ENCODE results near the gene YTHDF2.
"Not testable (repeated sequence)": the region's sequence is repeated elsewhere in the genome, so short reads cannot be mapped to it uniquely, and the experiment has no call there.

The YTHDF2 gene

DNA sequence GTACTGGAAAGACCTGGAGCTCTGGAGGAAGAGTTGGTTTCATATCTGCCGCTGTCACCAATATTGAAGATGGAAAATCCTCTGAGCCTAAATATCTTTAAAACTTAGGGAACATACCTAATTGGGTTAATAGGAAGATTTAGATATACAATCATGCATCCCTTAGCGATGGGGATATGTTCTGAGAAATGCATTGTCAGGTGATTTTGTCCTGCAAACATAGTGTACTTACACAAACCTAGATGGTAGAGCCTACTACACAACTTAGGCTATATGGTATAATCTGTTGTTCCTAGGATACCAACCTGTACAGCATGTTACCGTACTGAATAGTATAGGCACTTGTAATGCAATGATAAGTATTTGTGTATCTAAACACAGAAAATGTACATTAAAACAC, 22.5 kb downstream of the YTHDF2 start:
- no peak for DNase-seq (ENCODE audit: low read depth, low spot score)

DNA sequence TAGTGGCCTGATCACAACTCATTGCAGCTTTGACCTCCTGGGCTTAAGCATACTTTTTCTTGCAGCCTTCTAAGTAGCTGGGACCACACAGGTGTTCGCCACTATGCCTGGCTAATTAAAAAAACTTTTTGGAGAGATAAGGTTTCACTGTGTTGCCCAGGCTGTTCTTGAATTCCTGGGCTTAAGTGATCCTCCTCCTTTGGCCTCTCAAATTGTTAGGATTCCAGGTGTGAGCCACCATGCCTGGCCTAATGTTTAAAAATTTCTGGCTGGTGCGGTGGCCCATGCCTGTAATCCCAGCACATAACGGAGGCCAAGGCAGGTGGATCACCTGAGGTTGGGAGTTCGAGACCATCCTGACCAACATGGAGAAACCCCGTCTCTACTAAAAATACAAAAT, 24.4 kb downstream of the YTHDF2 start:
- DNase-seq (ENCODE audit: low read depth, low spot score) = no peak

DNA sequence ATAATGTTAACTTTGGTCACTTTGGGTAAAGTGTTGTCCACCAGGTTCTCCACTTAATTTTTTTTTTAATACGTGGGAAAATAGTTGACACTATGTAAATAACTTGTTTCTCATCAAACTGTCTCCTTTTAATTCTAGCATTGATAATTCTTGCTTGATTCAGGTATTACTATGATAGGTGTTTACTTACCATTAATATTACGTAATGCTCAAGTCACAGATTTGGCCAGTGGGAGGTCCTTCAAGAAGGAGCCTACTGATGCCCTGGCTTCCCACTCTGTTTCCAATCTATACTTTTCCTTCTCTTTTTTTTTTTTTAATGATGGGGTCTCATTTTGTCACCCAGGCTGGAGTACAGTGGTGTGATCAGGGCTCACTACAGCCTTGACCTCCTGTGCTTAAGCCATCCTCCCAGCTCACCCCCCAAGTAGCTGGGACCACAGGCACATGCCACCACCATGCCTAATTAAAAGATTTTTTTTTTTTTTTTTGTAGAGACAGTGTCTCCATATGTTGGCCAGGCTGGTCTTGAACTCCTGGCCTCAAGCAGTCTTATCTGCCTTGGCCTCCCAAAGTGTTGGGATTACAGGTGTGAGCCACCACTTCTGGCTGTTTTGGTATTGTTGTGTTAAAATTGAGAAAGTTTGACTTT, 29.9 kb downstream of the YTHDF2 start:
- no peak for DNase-seq (ENCODE audit: low read depth, low spot score)

DNA sequence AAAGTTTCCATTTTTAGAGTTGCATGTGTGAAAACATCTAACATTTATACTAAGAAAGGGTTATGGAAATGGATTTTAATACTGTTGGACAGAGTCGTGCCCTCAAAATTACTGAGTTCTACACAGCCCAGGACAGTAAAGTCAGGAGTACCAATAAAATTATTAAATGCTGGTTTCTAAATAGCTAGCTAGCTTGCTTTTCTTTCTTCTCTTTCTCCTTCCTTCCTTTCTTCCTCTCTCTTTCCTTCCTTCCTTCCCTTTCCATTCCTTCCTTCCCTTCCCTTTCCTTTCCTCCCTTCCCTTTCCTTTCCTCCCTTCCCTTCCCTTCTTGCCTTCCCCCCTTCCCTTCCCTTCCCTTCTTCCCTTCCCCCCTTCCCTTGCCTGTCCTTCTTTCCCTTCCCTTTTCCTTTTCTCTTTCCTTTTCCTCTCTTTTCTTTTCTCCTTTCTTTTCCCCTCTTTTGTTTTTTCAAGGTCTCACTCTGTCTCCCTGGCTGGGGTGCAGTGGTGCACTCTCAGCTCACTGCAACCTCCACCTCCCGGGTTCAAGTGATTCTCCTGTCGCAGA, 33.9 kb downstream of the YTHDF2 start:
- no peak for DNase-seq (ENCODE audit: low read depth, low spot score)

DNA sequence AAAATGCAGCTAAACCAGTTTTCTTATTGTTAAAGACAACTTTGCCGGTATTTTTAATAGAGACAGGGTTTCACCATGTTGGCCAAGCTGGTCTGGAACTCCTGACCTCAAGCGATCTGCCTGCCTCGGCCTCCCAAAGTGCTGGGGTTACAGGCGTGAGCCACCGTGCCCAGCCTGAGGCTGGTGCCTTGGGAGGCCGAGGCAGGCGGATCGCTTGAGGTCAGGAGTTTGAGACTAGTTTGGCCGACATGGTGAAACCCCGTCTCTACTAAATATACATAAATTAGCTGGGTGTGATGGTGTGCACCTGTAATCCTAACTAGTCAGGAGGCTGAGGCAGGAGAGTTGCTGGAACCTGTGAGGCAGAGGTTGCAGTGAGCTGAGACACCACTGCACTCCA, 35.2 kb downstream of the YTHDF2 start:
- DNase-seq (ENCODE audit: low read depth, low spot score) = not testable (repeated sequence)

DNA sequence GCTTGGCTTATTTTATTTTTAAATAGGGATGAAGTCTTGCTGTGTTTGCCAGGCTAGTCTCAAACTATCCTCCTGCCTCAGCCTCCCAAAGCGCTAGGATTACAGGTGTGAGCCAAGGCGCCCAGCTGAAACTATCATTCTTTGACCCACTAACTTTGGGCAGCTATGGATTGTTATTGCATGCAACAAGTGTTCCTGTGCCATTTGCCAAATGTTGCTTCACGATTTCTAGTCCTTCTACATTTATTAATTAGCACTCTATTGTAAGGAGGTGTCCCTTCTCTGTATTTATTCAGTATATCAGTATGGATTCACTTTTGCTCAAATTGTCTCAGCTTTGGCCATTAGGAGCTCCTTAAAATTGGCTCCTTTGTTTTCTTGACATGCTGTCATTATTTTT, 36.4 kb downstream of the YTHDF2 start:
- no peak for DNase-seq (ENCODE audit: low read depth, low spot score)

DNA sequence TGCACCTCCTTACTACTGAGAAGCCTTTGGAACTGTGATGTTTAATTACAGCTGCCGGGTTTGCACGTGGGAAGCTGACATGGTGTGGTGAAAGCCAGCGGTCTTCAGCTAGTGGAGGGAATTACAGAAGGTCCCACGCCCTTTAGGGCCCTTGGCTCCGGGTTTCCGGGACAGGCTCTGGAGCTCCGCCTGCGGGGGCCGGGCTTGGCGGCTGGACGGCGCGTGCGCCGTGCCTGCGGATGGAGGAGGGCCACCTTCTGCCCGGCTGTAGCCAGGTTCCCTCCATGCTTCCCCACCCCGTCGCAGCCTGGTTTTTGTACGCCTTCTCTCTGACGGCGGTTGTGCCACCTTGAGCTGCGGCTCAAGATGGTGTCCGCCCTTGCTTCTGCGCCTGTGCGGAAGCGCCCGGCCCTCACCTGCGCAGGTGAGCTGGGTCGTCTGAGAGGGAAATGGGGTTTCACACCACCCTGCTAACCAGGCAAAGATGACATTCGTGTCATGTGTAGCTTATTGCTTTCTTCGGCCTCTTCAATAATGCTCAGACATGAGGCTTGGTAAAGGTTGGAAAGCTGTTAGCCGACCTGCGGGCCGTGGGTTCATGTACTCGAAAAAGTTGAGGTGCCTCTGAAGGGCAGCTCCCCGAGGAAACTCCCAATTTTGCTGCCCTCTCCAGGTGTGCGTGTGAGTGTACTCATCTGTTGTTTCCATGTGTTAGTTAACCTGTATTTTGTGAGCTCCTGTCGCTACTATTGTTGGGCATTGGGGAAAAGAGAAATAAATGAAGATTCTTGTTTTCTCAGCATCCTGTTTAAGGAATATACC, 38.6 kb downstream of the YTHDF2 start:
- peak; percentile 53 for DNase-seq (ENCODE audit: low read depth, low spot score)

DNA sequence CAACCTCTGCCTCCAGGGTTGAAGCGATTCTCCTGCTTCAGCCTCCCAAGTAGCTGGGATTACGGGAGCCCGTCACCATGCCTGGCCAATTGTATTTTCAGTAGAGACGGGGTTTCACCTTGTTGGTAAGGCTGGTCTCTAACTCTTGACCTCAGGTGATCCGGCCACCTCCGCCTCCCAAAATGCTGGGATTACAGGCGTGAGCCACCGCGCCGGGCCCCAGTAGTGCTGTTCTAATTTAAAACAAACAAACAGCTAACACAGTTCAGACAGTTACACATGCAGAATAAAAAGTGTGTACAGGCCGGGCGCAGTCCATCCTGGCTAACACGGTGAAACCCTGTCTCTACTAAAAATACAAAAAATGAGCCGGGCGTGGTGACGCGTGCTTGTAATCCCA, 39.6 kb downstream of the YTHDF2 start:
- DNase-seq (ENCODE audit: low read depth, low spot score) = no peak

DNA sequence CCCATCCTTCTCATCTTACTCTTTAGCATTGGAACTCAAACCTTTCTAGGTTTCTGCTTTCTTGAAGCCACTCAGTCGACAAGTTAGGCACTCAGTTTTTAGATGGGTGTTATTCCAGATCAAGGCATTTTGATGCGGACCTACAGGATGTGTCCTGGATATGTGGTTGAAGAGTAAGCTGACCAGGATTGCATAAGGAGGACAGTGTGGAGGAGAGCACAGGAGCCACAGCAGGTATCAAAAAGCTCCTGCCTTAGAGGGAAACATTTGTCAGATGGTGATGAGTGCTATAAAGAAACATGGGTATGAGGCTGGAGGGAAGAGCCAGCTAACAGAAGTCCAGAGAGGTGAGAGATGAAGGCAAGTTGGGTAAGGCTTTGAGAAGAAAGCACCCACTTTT, 41.3 kb downstream of the YTHDF2 start:
- no peak for DNase-seq (ENCODE audit: low read depth, low spot score)

DNA sequence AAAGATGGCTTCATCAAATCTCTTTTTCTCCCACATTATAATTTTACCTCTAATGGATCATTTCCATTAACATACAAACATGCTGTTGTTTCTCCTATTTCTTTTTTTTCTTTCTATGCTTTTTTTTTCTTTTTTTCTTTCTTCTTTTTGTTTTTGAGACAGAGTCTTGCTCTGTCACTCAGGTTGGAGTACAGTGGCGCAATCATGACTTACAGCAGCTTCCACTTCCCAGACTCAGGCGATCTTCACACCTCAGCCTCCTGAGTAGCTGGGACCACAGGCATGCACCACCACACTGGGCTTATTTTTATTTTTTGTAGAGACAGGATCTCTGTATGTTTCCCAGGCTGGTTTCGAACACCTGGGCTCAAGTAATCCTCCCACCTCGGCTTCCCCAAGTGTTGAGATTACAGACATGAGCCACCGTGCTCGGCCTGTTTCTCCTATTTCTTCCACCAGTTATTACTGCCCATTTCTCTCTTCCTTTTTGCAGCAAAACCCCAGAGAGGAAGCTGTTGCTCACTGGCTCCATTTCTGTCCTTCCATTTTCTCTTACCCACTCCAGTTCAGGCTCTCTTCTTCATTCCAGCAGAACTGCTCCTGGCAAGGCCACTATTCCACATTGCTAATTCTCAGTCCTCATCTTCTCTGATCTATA, 43.1 kb downstream of the YTHDF2 start:
- no peak for DNase-seq (ENCODE audit: low read depth, low spot score)

DNA sequence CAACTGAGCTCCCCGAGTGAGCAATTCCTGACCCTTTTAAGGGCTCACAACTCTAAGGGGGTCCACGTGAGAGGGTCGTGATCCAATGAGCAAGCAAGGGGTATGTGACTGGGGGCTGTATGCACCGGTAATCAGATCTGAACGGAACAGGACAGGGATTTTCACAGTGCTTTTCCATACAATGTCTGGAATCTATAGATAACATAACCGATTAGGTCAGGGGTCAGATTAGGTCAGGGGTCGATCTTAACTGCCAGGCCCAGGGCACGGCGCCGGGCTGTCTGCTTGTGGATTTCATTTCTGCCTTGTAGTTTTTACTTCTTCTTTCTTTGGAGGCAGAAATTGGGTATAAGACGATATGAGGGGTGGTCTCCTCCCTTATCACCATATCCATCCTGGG, 44.6 kb downstream of the YTHDF2 start:
- DNase-seq (ENCODE audit: low read depth, low spot score) = no peak

DNA sequence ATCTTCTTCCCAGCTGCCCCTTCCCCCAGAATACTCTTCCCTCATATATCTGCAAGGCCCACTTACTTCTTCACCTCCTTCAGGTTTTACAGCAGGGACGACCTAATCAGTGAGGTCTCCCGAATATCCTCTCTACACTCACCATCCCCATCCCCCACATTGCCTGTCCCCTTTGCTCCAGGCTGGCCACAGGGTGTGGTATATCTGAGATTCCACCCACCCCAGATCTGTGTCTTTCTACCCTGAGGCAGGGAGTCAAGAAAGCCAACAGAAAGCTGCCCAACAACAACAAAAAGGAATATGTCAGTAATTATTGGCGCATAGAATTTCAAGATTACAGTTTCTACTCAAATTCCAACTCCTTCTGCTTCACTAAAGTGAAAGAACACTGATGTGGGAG, 45.3 kb downstream of the YTHDF2 start:
- DNase-seq (ENCODE audit: low read depth, low spot score) = no peak

DNA sequence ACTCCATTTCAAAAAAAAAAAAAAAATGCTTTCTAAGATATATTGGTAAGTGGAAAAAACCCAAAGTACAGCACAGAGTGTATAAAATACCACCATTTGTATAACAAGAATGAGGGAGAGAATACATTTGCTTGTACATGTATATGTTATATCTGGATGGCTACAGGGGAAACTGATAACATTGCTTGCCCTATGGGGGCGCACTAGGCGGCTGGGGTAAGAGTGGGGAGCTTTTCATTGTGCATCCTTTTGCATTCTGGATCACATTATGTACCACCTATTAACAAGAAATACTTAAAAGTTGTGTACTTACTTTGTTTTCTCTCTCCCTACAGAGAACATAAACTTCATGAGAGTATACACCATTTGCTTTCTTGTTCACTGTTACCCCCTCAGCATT, 46.6 kb downstream of the YTHDF2 start:
- no peak for DNase-seq (ENCODE audit: low read depth, low spot score)

DNA sequence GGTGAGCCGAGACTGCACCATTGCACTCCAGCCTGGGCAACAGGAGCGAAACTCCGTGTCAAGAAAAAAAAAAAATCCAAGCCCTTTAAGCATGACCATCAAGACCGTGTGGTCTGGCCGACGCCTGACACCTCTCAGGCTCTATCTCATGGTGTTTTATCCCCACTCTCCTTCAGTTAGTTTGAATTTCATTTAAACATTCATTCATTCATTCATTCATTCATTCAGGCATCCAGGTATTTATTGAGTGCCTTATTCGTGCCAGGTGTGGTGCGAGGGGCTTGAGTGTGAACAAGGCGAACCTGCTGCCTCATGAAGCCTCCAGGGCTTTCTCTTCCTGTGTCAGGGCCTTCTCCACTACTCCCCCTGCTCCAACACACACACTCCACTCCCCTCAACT, 52.7 kb downstream of the YTHDF2 start:
- DNase-seq (ENCODE audit: low read depth, low spot score) = no peak

DNA sequence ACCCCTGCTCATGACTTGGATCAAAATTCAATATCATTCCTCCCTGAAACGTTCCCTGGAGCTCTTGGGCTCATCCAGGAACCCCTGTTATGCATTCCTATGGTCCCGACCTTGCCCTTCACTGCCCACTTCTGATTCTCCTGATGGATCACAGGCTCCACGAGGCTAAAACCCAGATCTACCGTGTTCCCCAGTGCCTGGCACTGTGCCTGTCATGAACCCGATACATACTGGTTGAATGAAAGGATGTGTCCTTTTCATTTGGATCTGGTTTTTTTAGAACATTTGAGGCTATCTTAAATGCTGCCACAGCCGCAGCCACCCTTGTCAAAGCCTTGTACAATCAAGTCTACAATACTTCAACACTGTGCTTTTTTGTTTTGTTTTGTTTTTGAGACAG, 53.1 kb downstream of the YTHDF2 start:
- no peak for DNase-seq (ENCODE audit: low read depth, low spot score)

DNA sequence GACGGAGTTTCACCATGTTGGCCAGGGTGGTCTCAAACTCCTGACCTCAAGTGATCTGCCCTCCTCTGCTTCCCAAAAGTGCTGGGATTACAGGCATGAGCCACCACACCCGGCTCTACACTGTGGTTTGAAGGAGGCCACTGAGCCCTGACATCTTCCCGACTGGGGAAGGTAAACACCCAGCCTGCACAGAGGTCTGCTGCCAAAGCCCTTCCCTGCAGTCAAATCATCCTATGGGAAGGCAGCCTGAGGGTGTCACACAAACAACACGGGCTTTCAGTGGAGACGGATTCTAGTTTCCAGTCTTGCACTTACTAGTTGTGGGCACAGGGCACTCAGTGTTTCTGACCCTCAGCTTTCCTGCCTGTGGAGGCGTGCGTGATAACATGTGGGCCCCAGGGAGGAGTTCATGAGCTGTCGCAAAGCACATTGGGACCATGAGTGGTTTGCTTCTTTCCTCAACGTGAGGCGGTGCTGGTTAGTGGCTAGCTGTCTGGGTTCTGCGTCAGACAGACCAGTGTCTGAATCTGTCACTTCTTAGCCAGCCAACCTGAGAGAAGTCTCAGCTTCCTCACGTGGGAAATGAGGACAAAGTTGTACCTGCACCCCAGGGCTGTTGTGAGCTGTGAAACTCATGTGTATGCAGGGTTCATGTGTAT, 53.8 kb downstream of the YTHDF2 start:
- no peak for DNase-seq (ENCODE audit: low read depth, low spot score)

DNA sequence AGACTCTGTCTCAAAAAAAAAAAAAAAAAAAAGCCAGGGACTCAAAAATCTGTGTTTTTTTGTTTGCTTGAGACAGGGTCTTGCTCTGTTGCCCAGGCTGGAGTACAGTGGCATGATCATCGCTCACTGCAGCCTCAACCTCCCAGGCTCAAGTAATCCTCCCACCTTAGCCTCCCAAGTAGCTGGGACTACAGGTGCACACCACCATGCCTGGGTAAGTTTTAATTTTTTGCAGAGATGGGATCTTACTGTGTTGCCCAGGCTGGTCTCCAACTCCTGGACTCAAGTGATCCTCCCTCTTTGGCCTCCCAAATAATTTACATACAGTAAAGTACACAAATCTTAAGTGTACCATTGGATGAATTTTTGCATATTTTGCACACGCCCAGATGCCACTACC, 55.2 kb downstream of the YTHDF2 start:
- not testable (repeated sequence) for DNase-seq (ENCODE audit: low read depth, low spot score)

DNA sequence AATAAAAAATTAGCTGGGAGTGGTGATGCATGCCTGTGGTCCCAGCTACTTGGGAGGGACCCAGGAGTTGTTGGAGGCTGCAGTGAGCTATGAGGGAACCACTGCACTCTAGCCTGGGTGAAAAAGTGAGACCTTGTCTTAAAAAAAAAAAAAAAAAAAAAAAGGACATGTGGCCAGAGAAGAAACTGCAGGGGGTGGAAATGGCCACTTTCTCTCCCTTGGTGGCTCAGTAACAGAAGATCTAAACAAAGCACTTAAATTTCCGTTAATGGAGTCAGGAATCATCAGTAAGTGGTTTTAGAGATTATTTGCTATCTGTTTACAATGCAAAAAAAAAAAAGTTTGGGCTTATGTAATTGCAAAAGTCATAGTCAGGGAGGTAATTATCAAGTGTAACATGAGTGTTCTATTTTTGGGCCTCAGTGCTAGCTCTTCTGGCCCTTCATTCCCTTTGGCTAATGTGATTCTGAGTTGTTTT, 55.9 kb downstream of the YTHDF2 start:
- no peak for DNase-seq (ENCODE audit: low read depth, low spot score)

DNA sequence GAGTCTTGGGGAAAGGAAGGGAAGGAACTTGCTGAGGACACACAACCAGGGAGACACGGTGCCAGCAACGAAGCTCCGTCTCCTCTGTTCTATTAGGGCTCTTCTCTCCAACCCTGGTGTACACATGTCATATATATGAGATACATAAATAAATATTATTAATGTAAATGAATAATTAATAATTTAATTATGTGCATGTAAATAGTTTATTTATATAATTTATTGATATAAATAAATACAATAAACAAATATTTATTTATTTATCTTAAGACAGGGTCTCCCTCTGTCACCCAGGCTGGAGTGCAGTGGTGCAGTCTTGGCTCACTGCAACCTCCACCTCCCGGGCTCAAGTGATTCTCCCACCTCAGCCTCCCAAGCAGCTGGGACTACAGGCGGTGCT, 57.8 kb downstream of the YTHDF2 start:
- DNase-seq (ENCODE audit: low read depth, low spot score) = not testable (repeated sequence)

DNA sequence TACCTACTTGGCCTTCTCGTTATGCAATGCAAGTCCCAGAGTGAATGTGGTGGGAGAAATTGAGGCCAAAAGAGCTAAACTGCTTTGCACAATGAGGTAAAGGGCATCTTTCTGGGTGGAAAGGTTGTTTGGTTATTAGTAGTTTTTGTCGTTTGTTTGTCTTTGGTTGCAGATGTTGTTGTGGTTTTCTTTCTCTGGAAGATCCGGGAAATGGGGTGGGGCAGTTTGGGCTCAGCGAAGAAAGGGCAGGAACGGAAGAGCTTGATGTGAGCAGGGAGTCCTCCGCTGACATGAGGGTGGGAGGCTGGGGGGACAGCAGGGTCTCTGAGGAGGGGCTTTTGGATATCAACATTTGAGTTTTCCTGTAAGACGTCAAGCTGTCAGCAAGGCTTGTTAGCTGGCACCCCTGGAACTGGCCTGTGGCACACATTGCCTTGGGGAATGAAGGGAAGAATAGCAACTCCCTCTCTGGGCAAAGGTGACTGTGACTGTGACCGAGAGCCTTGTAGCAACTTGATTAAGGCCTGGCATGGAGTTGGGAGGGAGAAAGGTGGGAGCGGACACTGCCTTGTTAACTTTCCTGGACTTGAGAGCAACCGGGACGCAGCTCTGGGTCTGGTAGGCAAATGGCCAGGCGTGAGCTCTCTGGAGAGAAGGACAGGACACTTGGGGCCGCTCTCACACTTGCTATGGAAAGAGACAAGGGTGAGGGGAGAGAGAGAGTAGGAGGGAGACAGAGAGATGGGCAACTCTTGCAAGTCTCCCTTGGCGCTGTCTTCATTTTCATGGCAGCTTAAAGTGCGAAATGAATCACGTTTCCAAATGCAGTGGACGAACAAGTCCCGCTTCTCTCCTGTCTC, 59.8 kb downstream of the YTHDF2 start:
- no peak for DNase-seq (ENCODE audit: low read depth, low spot score)

DNA sequence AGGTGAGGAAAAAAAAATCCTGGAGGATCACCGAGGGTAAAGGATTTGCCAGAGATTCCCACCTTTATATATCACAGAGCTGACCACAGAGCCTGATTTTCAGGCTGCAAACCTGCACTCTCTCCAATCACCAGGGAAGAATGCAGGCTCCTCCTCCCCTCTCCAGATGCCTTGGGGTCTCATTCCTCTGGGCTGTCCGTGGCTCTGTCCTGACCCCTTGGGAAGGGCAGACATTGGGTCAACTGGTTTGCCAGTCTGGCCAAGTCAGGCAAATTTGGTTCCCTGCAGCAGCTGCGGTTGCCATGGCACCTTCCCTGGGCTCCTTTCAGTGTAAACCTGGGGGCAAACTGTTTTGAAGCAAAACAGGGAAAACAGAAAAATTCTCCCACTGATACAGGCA, 63.6 kb downstream of the YTHDF2 start:
- DNase-seq (ENCODE audit: low read depth, low spot score) = no peak
